H1 (cell line): Measurements from ENCODE around the gene RAD51B.

ENCODE experiments used
- CHD1 ChIP-seq: IDR thresholded peaks from 2 replicates; pipeline ENCODE4 v1.6.1; 2012; ENCODE audit warnings: low read depth, low read length, improper control_type of control experiment
- CHD2 ChIP-seq: IDR thresholded peaks from 2 replicates; pipeline ENCODE4 v1.6.1; 2012; ENCODE audit warnings: low read length, improper control_type of control experiment
- CTCF ChIP-seq, 3 experiments: IDR thresholded peaks; 1 replicate in 2 of 3; 2 replicates in 1 of 3; pipeline versions ENCODE4 v1.5.1 to v1.6.1; 2011; ENCODE audit warnings: low read length in 3 of 3, mild to moderate bottlenecking in 3 of 3, inconsistent platforms in 2 of 3, low read depth in 1 of 3, moderate library complexity in 1 of 3; ENCODE audit not compliant: insufficient read depth in 1 of 3; ENCODE audit errors: control extremely low read depth in 1 of 3
- EP300 ChIP-seq, 2 experiments: IDR thresholded peaks; 1 replicate in 1 of 2; 2 replicates in 1 of 2; pipeline ENCODE4 v1.6.1; 2011 to 2012; ENCODE audit warnings: low read depth in 2 of 2, low read length in 2 of 2, mild to moderate bottlenecking in 2 of 2, borderline replicate concordance in 1 of 2, inconsistent platforms in 1 of 2, moderate library complexity in 1 of 2
- EZH2 ChIP-seq: fragments of 200-600 bp; sonication (generic); IDR thresholded peaks from 2 replicates; pipeline ENCODE4 v1.7.1; 2012; ENCODE audit warnings: low read depth, mild to moderate bottlenecking, moderate library complexity, low read length, inconsistent platforms; ENCODE audit not compliant: severe bottlenecking
- KDM1A ChIP-seq: fragments of 200-600, 300-600 bp; sonication (generic); IDR thresholded peaks from 2 replicates; pipeline ENCODE4 v1.7.1; 2016; ENCODE audit warnings: mild to moderate bottlenecking, low read length, borderline replicate concordance
- POLR2A ChIP-seq, 2 experiments: IDR thresholded peaks; 1 replicate in 1 of 2; 2 replicates in 1 of 2; pipeline ENCODE4 v1.6.1; 2011; ENCODE audit warnings: low read depth in 2 of 2, low read length in 2 of 2, mild to moderate bottlenecking in 2 of 2; ENCODE audit errors: control extremely low read depth in 1 of 2
- POU5F1 ChIP-seq: IDR thresholded peaks from 2 replicates; pipeline ENCODE4 v1.6.1; 2011; ENCODE audit warnings: low read depth, mild to moderate bottlenecking, low read length, moderate library complexity
- TF ChIP-seq, protein P1 (sequence below): IDR thresholded peaks from 2 replicates; pipeline ENCODE4 v1.6.1; 2012; ENCODE audit warnings: low read length, inconsistent platforms

- TF ChIP-seq CTCF (IDR thresholded peaks at IDR 0.05; ENCODE audit: control extremely low read depth in 1 of 3, insufficient read depth in 1 of 3, low read depth in 1 of 3, low read length in 3 of 3), result no peak
- TF ChIP-seq POLR2A (IDR thresholded peaks at IDR 0.05; ENCODE audit: control extremely low read depth in 1 of 2, low read depth in 2 of 2, low read length in 2 of 2), result no peak
- no peak for TF ChIP-seq EZH2
- TF ChIP-seq, protein P1, sequence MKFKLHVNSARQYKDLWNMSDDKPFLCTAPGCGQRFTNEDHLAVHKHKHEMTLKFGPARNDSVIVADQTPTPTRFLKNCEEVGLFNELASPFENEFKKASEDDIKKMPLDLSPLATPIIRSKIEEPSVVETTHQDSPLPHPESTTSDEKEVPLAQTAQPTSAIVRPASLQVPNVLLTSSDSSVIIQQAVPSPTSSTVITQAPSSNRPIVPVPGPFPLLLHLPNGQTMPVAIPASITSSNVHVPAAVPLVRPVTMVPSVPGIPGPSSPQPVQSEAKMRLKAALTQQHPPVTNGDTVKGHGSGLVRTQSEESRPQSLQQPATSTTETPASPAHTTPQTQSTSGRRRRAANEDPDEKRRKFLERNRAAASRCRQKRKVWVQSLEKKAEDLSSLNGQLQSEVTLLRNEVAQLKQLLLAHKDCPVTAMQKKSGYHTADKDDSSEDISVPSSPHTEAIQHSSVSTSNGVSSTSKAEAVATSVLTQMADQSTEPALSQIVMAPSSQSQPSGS, result no peak
- no peak for TF ChIP-seq CHD1
- TF ChIP-seq CHD2, result no peak
- TF ChIP-seq POU5F1, result no peak
- TF ChIP-seq EP300 (IDR thresholded peaks at IDR 0.05; ENCODE audit: borderline replicate concordance in 1 of 2, low read depth in 2 of 2, low read length in 2 of 2), result no peak
- TF ChIP-seq KDM1A, result no peak
Measured at GRCh38 chr14:68606176-68606575, 786.6 kb downstream of the RAD51B start.
